NCI-H82 treated with DMSO at 0.1 percent for 48 hours (cell line): ENCODE results near the gene H6PD.

Experiments used
- DNase-seq: peaks from one replicate; lab custom pipeline; 2025; ENCODE audit not compliant: unreplicated experiment; lab: John Stamatoyannopoulos, UW

Gene H6PD

DNA sequence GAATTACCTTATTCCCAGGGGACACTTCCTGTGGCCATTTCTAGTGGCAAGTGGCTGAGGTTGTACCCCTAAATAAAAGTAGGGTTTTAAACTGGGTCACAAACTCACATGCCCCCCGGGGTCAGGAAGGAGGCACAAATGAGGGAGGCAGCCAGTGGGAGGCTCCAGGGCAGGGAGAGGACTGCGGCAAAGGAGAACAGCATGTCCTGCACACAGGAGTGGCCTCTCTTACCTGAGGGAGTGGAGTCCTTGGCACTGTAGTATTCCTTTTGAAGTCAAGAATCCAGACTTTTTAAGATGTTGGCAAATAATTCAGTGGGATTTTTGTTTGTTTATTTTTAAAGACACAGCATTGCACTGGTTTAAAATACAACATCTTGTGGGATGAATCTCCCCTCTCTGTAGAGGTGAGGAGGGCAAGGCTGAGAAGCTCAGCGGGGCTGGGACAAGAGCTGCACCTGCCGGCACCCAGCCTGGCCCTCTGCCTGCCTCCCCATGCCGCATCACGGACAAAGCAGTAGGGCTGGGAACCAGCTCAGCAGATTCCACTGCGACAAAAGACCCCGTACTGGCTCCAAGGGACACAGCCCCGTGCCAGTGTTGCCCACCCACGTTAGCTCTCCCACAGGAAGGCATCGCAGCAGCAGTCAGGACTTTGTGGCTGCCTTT is 80.3 kb downstream of the H6PD start:
- DNase-seq, result no peak

DNA sequence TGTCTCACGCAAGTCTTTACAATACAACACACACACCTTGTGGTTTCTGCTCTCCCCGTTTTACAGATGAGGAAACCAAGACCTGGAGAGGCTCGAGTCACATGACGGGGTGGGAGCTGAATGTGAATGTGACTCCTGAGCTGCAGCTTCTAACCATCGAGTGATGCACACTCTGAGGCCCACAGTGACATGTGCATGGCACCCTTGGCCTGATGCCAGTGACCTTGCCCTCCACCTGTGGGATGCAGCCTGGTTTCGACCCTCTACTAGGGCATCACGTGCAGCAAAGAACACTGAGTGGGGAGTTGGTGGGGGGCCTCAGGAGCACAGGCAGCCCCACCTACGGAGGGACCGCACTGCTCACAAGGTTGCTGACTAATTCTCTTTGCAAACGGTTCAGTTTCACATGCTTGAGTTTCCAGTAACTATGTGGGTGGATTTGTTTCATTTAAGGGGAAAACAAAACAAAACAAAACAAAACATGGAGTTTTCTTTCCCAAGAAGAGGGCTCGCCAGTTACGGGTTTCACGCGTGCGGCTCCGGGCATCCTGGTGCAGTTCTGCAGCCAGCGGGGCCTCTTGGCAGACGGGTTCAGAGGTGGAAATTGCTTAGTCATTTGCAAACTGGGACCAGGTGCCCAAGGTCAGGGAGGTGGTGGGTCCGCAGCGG is 81.0 kb downstream of the H6PD start:
- DNase-seq, result no peak

DNA sequence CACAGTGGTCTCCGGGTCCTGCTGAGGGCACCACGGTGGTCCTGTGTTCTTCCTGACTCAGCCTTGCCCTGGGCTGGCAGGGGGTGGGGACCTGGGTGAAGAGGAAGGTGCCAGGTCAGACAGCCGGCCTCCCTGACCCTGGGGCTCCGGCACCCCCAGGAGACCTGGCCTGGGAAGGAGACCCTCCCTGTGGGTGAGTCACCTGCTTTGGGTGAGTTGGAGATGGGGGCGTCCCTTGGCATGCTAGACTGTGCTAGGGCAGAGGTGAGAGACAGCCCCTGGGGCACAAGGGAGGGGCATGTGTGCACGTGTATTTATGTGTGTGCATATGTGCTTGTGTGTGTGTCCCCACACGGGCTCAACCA is 81.5 kb downstream of the H6PD start:
- DNase-seq, result no peak

DNA sequence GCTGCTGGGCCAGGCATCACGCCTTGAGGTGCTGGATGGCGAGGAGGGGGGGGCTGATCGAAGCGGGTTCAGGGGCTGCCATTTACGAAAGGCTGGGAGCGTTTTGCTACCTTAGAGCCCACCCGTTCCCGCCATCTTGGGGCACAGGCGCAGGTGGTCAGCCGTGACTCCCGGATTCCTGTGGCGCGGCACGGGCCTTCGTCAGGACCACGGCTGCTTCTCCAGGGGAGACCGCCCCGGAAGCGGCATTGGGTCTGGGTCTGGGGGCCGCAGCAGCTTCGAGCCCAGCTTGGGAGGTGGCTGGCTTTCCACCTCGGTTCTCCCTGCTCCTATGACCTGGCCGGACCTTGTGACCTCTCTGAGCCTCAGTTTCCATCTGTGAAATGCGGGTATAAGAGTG is 81.9 kb downstream of the H6PD start:
- no peak for DNase-seq

DNA sequence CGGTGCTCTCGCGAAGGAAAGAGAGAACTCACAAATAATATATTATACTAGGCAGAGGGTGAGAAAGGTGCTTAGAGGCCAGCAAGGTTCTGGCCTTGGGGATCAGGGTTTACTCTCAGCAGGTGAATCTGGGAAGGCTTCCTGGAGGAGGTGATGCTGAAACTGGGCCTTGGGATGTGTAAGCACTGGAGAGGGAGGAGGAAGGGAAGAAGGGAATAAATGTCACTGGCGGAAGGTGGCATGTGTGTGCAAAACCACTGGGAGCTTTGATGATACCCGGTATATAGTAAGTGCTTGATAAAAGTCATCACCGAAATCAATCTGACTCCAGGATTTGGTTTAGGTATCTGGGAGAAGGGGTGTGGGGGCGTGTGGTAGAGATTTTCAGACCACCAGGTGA is 82.5 kb downstream of the H6PD start:
- no peak for DNase-seq

DNA sequence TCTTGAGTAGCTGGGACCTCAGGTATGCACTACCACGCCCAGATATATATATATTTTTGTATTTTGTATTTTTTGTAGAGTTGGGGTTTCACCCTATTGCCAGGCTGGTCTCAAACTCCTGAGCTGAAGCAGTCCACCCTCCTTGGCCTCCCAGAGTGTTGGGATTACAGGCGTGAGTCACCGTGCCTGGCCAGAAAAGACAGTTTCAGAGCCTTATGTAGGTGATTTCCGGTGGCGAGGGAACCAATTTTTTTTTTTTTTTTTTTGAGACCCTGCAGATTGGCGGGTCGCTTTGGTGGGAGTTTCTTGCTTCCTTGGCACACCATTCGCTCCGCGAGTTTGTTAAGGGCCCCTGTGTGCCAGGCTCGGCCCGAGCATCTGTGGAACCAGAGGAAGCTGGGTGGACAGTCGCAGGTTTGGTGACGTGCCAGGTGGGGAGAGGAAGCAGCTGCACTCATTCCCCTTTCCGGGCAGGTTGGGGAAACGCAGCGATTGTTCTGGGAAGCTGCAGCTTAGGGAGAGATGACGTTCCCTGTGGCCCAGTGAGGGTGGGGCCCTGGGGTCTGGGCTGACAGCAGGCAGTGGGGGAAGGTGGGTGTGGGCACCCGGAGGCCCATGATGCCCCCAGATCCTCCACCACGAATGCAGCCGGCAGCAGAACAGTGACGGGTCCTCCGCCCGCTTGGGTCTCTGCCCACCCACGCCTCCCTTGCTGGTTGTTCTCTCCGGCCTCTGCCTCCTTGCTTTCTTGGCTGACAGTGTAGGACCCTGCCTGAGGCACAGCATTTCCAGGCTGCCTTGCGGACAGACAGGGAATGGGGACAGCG is 83.2 kb downstream of the H6PD start:
- no peak for DNase-seq

DNA sequence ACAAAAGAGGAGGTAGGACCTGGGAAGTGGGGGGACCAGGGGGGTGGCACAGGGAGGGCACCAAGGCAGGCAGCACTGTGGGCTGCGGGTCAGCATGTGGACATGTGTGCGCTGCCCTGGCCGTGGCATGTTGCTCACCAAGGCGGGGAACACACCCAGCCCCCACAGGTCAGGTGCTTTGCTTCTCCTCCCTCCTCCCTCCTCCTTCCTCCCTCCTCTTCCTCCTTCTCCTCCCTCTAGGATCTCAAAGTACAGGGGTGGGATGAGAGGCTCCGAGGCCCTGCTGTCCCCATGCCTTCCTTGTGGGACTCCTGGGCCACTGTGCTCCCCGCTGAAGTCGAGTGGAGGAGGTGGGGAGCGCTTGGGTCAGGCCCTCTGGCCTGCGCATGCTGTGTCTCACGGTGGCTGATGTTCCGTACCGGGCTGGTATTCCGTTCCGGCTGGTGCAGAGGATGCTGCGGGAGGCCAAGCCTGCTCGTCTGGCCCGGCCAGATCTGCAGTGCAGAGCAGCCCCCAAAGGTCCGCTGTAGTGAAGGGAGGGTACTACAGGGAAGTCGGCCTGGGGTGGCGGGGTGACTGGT is 84.7 kb downstream of the H6PD start:
- no peak for DNase-seq

DNA sequence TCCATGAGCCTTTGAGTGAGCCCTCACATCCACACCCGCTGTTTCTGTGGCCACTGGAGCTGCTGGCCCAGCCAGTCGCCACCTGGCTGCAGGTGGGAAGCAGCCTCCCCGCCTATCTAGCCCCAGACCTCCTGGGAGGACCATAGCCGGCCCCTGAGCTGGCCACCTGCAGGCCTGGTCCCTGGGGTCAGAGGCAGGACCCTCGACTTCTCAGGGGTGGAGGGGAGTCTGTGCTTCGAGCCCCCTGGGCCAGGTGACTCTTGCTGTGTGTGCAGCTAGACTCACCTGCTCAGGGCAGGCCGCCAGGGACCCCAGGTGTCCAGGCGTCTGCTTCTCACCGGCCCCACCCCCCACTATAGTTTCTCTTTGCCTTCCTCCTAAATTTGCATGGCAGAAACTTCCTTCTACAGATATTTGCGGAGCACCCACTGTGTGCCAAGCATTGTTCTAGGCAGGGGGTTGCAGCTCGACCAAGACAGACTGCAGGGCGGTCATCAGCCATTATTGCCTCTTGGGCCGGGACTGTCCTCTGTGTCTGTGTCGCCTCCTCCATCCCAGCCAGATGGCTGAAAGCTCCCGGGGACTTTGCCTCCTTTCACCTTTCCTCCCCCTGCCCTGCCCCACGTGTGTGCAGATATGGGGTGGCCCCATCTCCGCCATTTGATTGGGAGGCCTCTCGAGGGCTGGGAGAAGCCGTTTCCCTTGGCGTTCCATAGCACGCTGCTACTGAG is 85.4 kb downstream of the H6PD start:
- no peak for DNase-seq
